Vagina (tissue), 2 donors: ENCODE data around the gene DPYSL3. TPM values are rescaled to one million over a fixed set of nuclear protein-coding genes. Genes with fewer than 3 reads are reported as not detected.

Source experiments
- DNase-seq, 2 donors: peaks; one replicate each; pipeline ENCODE4 v3.0.0-alpha.2; 2017; ENCODE audit errors: extremely low spot score in 2 of 2
- H3K27ac ChIP-seq: fragments of 200-600 bp; sonication (generic); one replicate; pipeline ENCODE4 v1.5.1; 2019
- H3K27me3 ChIP-seq: fragments of 200-600 bp; sonication (generic); one replicate; pipeline ENCODE4 v1.5.1; 2019
- H3K36me3 ChIP-seq, 2 donors: fragments of 200-600 bp; sonication (generic); one replicate each; pipeline ENCODE4 v1.5.1; 2017 to 2019
- H3K4me1 ChIP-seq: fragments of 200-600 bp; sonication (generic); one replicate; pipeline ENCODE4 v1.5.1; 2019
- H3K4me3 ChIP-seq, 2 donors: fragments of 200-600 bp; sonication (generic); 1 replicate in 1 of 2; 2 replicates in 1 of 2; pipeline ENCODE4 v1.5.1; 2016 to 2019
- H3K9me3 ChIP-seq: fragments of 200-600 bp; sonication (generic); one replicate; pipeline ENCODE4 v1.5.1; 2019
- POLR2A ChIP-seq, 2 donors: fragments of 450-650 bp; IDR thresholded peaks; one replicate each; pipeline ENCODE4 v1.6.1; 2017; ENCODE audit warnings: antibody characterized with exemption in 2 of 2, mild to moderate bottlenecking in 2 of 2, moderate library complexity in 2 of 2
- POLR2AphosphoS5 ChIP-seq, 2 donors: sonication (generic); formaldehyde crosslinking; IDR thresholded peaks; one replicate each; pipeline ENCODE4 v1.9.0; 2017; ENCODE audit warnings: antibody characterized with exemption in 2 of 2, mild to moderate bottlenecking in 2 of 2, low read depth in 1 of 2; ENCODE audit not compliant: insufficient read depth in 1 of 2
- intact Hi-C: fragments of 100-400 bp; cut with DNase I; formaldehyde crosslinking; loops from one replicate; pipeline ENCODE4 v1.15.1; 2023
- total RNA-seq: library from RNA; depleted of rRNA; stranded (reverse); fragments of >200 nt; gene quantifications from one replicate; pipeline ENCODE4 v1.2.3, GENCODE V29; 2016
- TF ChIP-seq, protein P1 (sequence below), 3 experiments: fragments of 450-650 bp in 2 of 3; fragments of 200-600 bp in 1 of 3; sonication (generic) in 1 of 3; IDR thresholded peaks; one replicate each; pipeline ENCODE4 v1.5.1; 2017 to 2019; ENCODE audit warnings: antibody characterized with exemption in 3 of 3, mild to moderate bottlenecking in 2 of 3, moderate library complexity in 2 of 3

The DPYSL3 gene
- total RNA-seq, 1 donor from 2014 or later, result 68.5 TPM

DNA sequence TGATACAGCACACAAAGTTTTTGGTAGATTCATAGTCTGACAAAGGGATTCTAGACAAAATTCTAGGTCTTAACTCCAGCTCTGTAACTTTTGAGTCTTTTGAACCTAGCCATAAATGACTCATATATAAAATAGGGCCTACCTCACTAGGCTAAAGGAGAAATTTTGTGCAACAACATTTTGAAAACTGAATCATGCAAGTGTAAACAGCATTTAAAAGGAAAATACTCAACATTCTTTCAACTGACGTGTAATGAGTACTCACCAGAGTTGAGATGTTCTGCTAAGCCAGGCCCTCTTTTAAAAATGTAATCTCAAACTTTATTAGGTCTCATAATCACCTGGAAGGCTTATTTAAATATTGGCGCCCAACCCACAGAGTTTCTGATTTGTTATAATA is 161.8 kb downstream of the DPYSL3 start:
- intact Hi-C loops, result no loop called here
- H3K36me3 ChIP-seq, result no peaks in the 10 kb centered on the region
- H3K4me3 ChIP-seq, result no peak overlapping the region
- TF ChIP-seq, protein P1, sequence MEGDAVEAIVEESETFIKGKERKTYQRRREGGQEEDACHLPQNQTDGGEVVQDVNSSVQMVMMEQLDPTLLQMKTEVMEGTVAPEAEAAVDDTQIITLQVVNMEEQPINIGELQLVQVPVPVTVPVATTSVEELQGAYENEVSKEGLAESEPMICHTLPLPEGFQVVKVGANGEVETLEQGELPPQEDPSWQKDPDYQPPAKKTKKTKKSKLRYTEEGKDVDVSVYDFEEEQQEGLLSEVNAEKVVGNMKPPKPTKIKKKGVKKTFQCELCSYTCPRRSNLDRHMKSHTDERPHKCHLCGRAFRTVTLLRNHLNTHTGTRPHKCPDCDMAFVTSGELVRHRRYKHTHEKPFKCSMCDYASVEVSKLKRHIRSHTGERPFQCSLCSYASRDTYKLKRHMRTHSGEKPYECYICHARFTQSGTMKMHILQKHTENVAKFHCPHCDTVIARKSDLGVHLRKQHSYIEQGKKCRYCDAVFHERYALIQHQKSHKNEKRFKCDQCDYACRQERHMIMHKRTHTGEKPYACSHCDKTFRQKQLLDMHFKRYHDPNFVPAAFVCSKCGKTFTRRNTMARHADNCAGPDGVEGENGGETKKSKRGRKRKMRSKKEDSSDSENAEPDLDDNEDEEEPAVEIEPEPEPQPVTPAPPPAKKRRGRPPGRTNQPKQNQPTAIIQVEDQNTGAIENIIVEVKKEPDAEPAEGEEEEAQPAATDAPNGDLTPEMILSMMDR (IDR thresholded peaks at IDR 0.05), result no peak
- TF ChIP-seq POLR2A (IDR thresholded peaks at IDR 0.05), result no peak
- no peak for TF ChIP-seq POLR2AphosphoS5 (IDR thresholded peaks at IDR 0.05; ENCODE audit: insufficient read depth in 1 of 2, low read depth in 1 of 2)
- no peak overlapping the region for H3K27ac ChIP-seq
- no peaks in the 10 kb centered on the region for H3K27me3 ChIP-seq
- no peaks in the 10 kb centered on the region for H3K4me1 ChIP-seq
- DNase-seq, result no peak
- no peaks in the 10 kb centered on the region for H3K9me3 ChIP-seq

DNA sequence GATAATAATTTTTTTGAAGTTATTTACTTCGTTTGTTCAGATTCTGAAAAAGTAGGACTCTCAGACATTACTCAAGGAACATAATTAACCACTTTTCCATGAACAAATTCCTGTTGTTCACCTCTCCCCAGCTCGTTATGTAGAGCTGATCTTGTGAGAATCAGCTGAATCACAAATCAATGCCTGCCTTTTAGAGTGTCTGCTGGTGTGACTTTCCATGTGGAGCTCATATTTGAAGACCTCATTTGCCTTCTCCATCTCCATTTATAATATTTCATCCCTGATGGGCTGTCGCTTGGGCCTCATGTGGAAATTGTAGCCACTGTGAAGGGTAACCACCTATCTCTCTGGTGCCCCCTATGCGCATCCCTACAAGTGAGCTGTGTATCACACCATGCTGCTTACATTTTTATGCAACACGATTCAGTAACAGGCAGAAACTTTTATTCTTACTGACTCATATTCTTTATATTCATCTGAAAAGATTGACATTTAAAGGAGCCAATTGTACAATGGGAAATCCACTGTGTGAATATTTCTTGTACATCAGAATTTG is 163.8 kb downstream of the DPYSL3 start:
- no peak for DNase-seq
- Histone ChIP-seq H3K27ac (no peak overlapping the region), H3K4me3 (no peak overlapping the region), H3K27me3 (no peaks in the 10 kb centered on the region), H3K9me3 (no peaks in the 10 kb centered on the region), H3K4me1 (no peaks in the 10 kb centered on the region), H3K36me3 (no peaks in the 10 kb centered on the region)
- TF ChIP-seq POLR2A (IDR thresholded peaks at IDR 0.05) (no peak), POLR2AphosphoS5 (IDR thresholded peaks at IDR 0.05; ENCODE audit: insufficient read depth in 1 of 2, low read depth in 1 of 2) (no peak)
- TF ChIP-seq, protein P1 (IDR thresholded peaks at IDR 0.05), result no peak
- intact Hi-C loops, result no loop called here

DNA sequence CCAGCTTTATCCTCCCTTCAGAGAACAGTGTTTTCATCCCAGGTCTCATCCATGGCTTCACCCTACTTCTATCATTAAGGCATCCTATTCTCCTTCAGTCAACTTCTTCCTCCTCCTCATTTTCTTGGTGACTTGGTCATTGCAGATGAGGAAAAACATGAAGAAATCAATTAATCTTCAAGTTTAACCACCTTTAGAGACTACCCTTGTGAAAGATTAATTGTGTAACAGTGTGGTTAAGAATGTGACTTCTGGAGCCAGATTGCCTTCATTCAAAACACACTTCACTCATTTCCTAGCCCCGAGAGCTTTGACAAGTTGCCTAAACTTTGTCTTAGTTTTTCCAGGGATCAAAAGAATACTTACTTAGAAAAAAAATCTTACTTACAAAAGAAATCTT is 165.0 kb downstream of the DPYSL3 start:
- no peaks in the 10 kb centered on the region for H3K9me3 ChIP-seq
- H3K4me1 ChIP-seq, result no peaks in the 10 kb centered on the region
- H3K27ac ChIP-seq, result no peak overlapping the region
- TF ChIP-seq, protein P1 (IDR thresholded peaks at IDR 0.05), result no peak
- TF ChIP-seq POLR2AphosphoS5 (IDR thresholded peaks at IDR 0.05; ENCODE audit: insufficient read depth in 1 of 2, low read depth in 1 of 2), result no peak
- TF ChIP-seq POLR2A (IDR thresholded peaks at IDR 0.05), result no peak
- intact Hi-C loops, result no loop called here
- H3K36me3 ChIP-seq, result no peaks in the 10 kb centered on the region
- DNase-seq, result no peak
- H3K4me3 ChIP-seq, result no peak overlapping the region
- H3K27me3 ChIP-seq, result no peaks in the 10 kb centered on the region

DNA sequence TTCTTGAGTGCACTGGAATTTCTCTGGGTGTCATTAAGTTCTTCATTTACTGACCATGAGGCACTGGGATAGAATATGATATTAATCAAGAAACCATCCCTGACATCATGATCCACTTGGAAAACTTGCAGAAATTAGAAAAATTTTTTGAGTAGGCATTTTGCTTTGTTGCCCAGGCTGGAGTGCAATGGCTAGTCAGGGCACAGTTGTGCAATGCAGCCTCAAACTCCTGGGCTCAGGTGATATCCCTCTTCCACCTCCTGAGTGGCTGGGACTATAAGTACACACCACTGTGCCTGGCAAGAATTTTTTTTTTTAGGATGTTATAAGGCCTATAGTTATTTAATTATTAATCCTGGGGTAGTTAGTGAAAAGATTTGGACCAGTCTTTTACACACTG is 168.5 kb downstream of the DPYSL3 start:
- H3K27me3 ChIP-seq, result no peaks in the 10 kb centered on the region
- TF ChIP-seq, protein P1 (IDR thresholded peaks at IDR 0.05), result no peak
- TF ChIP-seq POLR2AphosphoS5 (IDR thresholded peaks at IDR 0.05; ENCODE audit: insufficient read depth in 1 of 2, low read depth in 1 of 2) (no peak), POLR2A (IDR thresholded peaks at IDR 0.05) (no peak)
- no peaks in the 10 kb centered on the region for H3K9me3 ChIP-seq
- DNase-seq, result no peak
- H3K27ac ChIP-seq, result no peak overlapping the region
- no peaks in the 10 kb centered on the region for H3K4me1 ChIP-seq
- H3K36me3 ChIP-seq, result no peaks in the 10 kb centered on the region
- intact Hi-C loops, result no loop called here
- H3K4me3 ChIP-seq, result no peak overlapping the region

DNA sequence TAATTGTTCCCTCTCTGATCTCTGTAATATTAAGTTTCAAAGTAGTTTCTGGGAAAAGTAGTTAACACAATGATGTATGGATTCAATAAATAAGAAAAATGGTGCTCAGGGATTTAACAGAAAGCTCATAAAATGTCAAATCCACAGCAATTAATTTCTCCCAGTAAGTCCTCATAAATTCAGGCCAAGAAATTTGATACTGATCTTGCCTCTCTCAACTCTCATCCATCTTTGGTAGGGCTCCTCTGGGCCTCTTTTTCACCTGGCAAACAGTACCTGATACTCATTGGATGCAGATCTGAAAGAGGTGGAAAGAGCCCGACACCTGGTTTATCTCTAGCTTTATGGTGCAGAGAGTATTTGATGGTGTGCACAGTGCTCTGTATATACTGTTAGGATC is 168.9 kb downstream of the DPYSL3 start:
- Histone ChIP-seq H3K9me3 (no peaks in the 10 kb centered on the region), H3K4me1 (no peaks in the 10 kb centered on the region), H3K27ac (no peak overlapping the region), H3K27me3 (no peaks in the 10 kb centered on the region), H3K36me3 (no peaks in the 10 kb centered on the region), H3K4me3 (no peak overlapping the region)
- TF ChIP-seq POLR2AphosphoS5 (IDR thresholded peaks at IDR 0.05; ENCODE audit: insufficient read depth in 1 of 2, low read depth in 1 of 2) (no peak), POLR2A (IDR thresholded peaks at IDR 0.05) (no peak)
- TF ChIP-seq, protein P1 (IDR thresholded peaks at IDR 0.05), result no peak
- intact Hi-C loops, result no loop called here
- no peak for DNase-seq
